Memory B cell (primary cell): ENCODE data around the gene LITAFD.
"Not testable (repeated sequence)": the region's sequence is repeated elsewhere in the genome, so short reads cannot be mapped to it uniquely, and the experiment has no call there.

Source experiments
- ATAC-seq: fragments of 150-1000 bp; cut with Tn5 transposase; 2 replicates; pipeline ENCODE4 v1.10.0; 2021; ENCODE audit warnings: low read depth, mild to moderate bottlenecking, moderate library complexity
- DNase-seq, 2 donors: peaks; one replicate each; pipeline ENCODE4 v3.0.0; 2022; ENCODE audit warnings: low spot score in 2 of 2
- H3K27ac Mint-ChIP-seq: one replicate; pipeline ENCODE4 v1.8.0; 2022; ENCODE audit warnings: mild to moderate bottlenecking, moderate library complexity, mixed read lengths
- H3K27me3 Mint-ChIP-seq: one replicate; pipeline ENCODE4 v1.8.0; 2022; ENCODE audit warnings: mixed read lengths
- H3K36me3 Mint-ChIP-seq: one replicate; pipeline ENCODE4 v1.8.0; 2022; ENCODE audit warnings: mild to moderate bottlenecking, mixed read lengths
- H3K4me1 Mint-ChIP-seq: one replicate; pipeline ENCODE4 v1.8.0; 2022; ENCODE audit warnings: mixed read lengths
- H3K4me3 Mint-ChIP-seq: one replicate; pipeline ENCODE4 v1.8.0; 2022; ENCODE audit warnings: mild to moderate bottlenecking, moderate library complexity, mixed read lengths
- H3K9me3 Mint-ChIP-seq: one replicate; pipeline ENCODE4 v1.8.0; 2022; ENCODE audit warnings: mixed read lengths

The LITAFD gene

DNA sequence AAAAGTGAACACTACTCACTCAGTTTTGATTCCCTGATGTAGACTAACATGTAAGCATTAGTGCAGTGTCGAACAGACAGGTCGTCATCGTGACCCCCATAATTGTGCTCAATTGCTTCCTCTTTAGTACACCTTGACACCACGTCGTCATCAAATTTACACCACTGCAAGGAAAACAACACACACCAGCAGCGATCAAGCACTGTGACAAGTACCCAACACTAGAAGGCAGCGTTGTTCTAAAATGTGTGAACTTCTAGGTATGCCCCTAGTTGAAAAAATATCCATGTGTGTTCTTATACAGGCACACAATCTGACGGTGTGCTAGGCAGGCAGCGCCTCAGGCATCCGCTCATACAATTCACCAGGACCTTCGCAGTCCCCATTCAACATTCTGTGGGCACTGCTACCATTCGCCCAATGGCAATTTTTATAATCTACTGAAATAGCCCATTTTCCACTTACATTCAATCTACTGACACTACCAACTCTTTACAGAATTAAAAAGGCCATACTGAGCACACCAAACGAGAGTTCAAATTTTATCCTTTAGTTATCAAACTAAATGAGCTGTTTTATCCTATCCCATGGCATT is 23.1 kb downstream of the LITAFD start:
- Mint-ChIP-seq H3K9me3 (no peaks in the 10 kb centered on the region), H3K4me3 (no peak overlapping the region), H3K36me3 (peaks cover 35% of the 10 kb centered on the region), H3K4me1 (no peaks in the 10 kb centered on the region), H3K27me3 (no peaks in the 10 kb centered on the region), H3K27ac (no peak overlapping the region)
- no peak for DNase-seq
- peak; percentile 76 for ATAC-seq

DNA sequence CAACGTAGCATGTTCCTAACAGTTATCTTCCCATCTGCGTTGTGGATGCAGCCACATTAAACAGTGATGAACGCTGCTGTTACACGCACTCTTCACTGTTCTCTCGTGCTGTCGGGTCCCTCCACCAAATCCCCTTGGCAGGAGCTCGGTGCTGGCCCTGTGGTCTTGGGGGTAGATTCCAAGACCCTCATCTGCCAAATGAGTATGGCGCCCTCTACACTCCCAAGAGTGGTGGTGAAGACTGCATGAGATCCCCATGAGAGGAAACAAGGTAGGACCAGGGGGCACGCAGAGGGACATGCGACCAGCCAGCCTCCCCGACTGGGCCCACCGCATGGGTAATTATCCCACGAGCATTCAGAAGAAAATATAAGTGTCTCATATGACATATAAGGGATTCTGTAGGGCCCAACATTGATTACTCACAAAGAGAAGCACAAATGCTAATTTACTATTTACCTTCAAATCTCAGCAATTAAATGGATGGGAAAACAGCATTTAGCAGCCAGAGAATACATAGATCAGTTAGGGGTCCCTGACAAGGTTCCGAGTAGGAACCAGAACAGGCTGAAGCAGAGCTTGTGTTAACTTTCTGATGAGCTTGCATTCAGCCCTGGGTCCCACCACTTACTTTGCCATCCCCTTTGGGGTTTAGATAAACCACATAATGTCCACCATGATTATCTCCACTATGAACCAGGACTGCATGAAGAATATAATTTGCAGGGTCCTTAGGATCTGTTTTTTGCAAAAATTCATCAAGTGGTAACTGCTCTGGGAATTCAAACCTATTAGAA is 23.8 kb downstream of the LITAFD start:
- Mint-ChIP-seq H3K4me3 (no peak overlapping the region), H3K4me1 (no peaks in the 10 kb centered on the region), H3K9me3 (no peaks in the 10 kb centered on the region), H3K36me3 (peaks cover 34% of the 10 kb centered on the region), H3K27me3 (no peaks in the 10 kb centered on the region), H3K27ac (no peak overlapping the region)
- ATAC-seq (peak; percentile 32), DNase-seq (no peak)

DNA sequence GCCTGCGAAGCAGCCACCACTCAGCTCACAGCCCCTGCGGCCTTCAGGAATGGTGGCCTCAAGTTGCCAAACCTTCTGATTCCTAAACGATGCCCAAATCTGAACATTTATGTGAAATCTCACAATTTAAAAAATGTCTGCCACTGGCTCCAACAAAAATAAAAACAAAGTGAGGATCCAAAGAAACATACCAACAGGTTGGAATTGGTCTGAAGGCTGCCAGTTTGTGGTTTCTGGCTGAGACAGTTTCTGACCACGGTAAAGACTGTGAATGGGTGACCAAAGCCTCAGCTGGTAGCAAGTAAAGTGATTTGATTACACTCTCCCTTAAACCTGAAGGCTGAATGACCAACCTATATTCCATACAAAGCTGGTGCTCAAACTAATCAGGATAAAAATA is 24.9 kb downstream of the LITAFD start:
- Mint-ChIP-seq H3K4me1 (no peaks in the 10 kb centered on the region), H3K36me3 (peaks cover 35% of the 10 kb centered on the region), H3K27me3 (no peaks in the 10 kb centered on the region), H3K4me3 (no peak overlapping the region), H3K27ac (no peak overlapping the region), H3K9me3 (no peaks in the 10 kb centered on the region)
- ATAC-seq (no peak), DNase-seq (no peak)

DNA sequence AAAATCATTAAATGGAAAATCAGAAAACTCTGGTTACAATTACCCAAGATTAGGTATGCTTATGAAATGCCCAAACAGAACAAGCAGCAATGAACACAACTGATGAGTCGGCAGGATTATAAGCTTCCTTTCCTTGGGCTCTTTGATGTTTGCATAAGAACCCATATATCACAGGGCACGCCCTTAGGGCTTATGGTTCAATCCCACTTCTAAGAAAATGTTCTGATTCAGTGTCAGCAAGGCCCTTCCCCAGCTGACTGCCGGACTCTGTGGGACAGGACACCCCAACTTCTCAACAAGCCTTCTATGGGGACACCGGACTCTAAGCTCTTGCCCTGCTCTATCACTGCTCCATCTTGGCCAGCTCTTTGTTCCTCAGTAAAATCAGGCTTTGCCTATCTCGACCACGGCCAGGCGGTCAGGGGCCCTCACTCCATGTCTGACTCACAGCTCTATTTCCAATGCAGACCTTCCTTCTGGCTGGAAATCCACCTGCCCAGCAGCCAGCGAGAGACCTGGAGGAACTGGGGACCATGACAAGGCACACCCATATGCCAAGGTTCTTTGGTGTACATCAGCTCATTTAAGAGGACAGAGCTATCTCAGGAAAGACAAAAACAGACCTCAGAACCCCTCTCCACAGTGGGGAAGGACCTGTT is 26.8 kb downstream of the LITAFD start:
- no peaks in the 10 kb centered on the region for H3K9me3 Mint-ChIP-seq
- no peak for DNase-seq
- H3K4me3 Mint-ChIP-seq = no peak overlapping the region
- no peaks in the 10 kb centered on the region for H3K27me3 Mint-ChIP-seq
- no peak for ATAC-seq
- H3K36me3 Mint-ChIP-seq = peaks cover 36% of the 10 kb centered on the region
- H3K27ac Mint-ChIP-seq = no peak overlapping the region
- no peaks in the 10 kb centered on the region for H3K4me1 Mint-ChIP-seq

DNA sequence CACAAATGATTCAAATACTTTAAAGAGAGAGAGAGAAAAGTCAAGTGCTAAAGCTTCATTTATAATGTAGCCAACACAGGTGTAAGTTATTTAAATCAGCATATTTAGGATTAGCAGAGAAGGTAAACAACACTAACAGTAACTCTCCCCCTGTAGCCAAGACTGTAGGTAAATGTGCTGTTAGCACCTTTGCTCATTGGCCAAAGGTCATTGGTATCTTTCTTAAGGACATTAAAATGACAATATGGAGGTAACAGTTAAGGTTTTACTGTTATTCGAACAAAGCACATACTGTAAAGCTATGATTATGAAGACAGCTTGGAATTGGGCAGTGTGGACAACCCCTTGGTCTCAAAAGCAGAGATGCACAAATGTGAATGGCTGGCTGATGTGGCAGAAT is 28.7 kb downstream of the LITAFD start:
- Mint-ChIP-seq H3K27ac (no peak overlapping the region), H3K4me1 (no peaks in the 10 kb centered on the region), H3K27me3 (no peaks in the 10 kb centered on the region), H3K36me3 (peaks cover 36% of the 10 kb centered on the region), H3K4me3 (no peak overlapping the region), H3K9me3 (no peaks in the 10 kb centered on the region)
- DNase-seq (no peak), ATAC-seq (no peak)

DNA sequence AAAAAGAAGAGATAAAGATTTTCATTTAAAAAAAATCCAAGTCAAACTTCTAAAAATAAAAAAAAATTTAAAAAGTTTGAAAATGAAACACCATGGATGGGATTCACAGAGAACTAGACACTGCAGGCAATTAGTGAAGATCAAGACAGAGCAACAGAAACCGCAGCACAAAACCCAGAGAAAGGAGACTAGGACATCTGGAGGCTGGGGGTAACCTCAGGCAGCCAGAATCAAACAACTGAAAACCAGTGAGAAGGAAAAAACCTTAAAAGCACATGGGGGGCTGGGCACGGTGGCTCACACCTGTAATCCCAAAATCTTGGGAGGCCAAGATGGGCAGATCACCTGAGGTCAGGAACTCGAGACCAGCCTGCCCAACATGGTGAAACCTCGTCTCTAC is 30.6 kb downstream of the LITAFD start:
- ATAC-seq = no peak
- no peak overlapping the region for H3K4me3 Mint-ChIP-seq
- H3K4me1 Mint-ChIP-seq = no peaks in the 10 kb centered on the region
- no peaks in the 10 kb centered on the region for H3K27me3 Mint-ChIP-seq
- no peak overlapping the region for H3K27ac Mint-ChIP-seq
- DNase-seq = no peak
- no peaks in the 10 kb centered on the region for H3K9me3 Mint-ChIP-seq
- peaks cover 33% of the 10 kb centered on the region for H3K36me3 Mint-ChIP-seq

DNA sequence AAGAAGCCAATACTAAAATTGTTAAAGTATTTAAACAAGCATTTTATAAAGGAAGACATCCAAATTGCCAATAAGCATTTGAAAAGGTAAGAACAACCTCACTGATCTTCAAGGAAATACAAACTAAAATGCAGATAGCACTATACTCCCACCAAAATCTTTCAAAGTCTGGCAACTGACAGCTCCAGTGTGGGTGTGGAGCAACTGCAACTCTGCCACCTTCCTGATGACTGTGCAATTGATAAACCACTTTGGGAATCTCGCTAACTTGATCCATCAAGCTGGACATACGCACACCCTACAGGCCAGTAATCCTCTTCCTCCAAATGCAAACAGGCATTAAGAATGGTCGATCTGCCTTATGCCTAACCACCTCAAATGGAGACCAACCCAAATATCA is 31.9 kb downstream of the LITAFD start:
- Mint-ChIP-seq H3K27me3 (no peaks in the 10 kb centered on the region), H3K4me1 (no peaks in the 10 kb centered on the region), H3K36me3 (peaks cover 34% of the 10 kb centered on the region), H3K27ac (no peak overlapping the region), H3K9me3 (no peaks in the 10 kb centered on the region), H3K4me3 (no peak overlapping the region)
- ATAC-seq (no peak), DNase-seq (no peak)

DNA sequence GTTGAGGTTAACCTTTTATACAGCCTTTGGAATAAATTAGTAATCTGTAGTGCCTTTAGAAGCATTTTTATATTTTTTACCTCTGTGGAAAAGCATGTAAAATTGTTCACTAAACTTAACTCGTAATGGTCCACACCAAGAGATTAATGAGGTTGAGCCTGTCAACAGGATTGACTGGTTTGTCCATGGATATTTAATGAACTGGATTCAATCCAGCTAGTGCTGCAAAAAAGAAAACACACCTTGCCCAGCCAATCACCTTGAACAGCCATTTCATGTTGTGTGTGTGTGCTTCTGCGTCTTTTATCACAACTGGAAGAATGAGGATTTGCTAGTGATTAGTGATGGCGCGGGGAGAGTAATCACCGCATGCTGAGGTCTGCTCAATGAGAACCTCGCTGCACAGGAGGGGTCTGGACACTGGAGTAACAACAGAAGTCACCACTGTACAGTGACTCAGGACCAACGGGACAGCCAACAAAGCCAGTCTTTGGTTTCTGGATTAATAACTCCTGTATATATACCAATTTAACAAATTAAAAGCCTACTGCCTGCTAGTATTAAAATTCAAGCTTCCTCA is 33.7 kb downstream of the LITAFD start:
- Mint-ChIP-seq H3K4me1 (no peaks in the 10 kb centered on the region), H3K27ac (no peak overlapping the region), H3K36me3 (peaks cover 33% of the 10 kb centered on the region)

DNA sequence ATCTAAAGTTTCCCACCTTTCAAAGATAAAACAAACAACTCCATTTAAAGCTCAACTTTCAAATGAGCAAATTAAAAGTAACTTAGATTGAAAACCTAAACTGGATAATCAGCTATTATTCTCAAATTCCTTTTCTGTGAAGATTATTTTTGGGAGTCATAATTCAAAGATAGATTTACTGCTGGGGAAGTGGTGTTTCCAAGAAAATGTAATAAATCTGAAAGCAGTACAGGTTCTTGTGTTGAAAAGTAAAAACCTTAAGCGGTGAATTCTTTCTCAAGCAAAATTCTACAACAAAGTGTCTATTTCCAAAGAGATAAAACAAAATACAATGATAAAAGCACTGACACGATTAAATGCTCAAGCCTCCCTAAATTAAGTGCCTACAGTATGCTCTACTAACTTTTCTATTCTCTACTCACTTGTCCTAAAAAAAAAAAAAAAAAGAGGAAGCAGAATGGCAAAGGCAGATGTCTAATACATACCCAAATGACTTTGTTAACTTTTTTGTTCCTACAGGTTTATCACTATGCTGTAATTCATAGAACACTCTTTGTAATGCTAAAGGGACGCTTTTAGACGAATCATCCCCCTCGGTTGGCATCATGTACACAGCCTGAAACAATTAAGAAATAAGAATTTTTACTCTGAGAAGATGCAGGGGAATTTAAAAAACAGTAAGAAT is 34.5 kb downstream of the LITAFD start:
- ATAC-seq (peak; percentile 57), DNase-seq (no peak)
- H3K4me3 Mint-ChIP-seq = no peak overlapping the region
- H3K36me3 Mint-ChIP-seq = peaks cover 28% of the 10 kb centered on the region
- peak overlapping the region; percentile 8 for H3K27ac Mint-ChIP-seq
- H3K4me1 Mint-ChIP-seq = no peaks in the 10 kb centered on the region
- H3K27me3 Mint-ChIP-seq = no peaks in the 10 kb centered on the region
- H3K9me3 Mint-ChIP-seq = no peaks in the 10 kb centered on the region

More for the DNA sequence above, 33.7 kb downstream of the LITAFD start:
- ATAC-seq (no peak), DNase-seq (no peak)
- Mint-ChIP-seq H3K4me3 (no peak overlapping the region), H3K27me3 (no peaks in the 10 kb centered on the region), H3K9me3 (no peaks in the 10 kb centered on the region)

DNA sequence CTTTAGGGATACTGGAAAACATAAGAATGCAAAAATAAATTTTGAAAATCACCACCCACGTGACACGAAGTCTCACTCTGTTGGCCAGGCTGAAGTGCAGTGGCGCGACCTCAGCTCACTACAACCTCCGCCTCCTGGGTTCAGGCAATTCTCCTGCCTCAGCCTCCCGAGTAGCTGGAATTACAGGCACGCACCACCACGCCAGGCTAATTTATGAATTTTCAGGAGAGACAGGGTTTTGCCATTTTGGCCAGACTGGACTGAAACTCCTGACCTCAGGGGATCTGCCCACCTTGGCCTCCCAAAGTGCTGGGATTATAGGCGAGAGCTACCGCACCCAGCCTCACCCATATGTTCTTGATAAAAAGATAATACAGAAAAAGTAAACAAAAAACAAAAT is 35.2 kb downstream of the LITAFD start:
- not testable (repeated sequence) for DNase-seq, H3K27me3 Mint-ChIP-seq, H3K27ac Mint-ChIP-seq, H3K4me1 Mint-ChIP-seq, ATAC-seq, H3K9me3 Mint-ChIP-seq, H3K4me3 Mint-ChIP-seq
- peaks cover 27% of the 10 kb centered on the region for H3K36me3 Mint-ChIP-seq

DNA sequence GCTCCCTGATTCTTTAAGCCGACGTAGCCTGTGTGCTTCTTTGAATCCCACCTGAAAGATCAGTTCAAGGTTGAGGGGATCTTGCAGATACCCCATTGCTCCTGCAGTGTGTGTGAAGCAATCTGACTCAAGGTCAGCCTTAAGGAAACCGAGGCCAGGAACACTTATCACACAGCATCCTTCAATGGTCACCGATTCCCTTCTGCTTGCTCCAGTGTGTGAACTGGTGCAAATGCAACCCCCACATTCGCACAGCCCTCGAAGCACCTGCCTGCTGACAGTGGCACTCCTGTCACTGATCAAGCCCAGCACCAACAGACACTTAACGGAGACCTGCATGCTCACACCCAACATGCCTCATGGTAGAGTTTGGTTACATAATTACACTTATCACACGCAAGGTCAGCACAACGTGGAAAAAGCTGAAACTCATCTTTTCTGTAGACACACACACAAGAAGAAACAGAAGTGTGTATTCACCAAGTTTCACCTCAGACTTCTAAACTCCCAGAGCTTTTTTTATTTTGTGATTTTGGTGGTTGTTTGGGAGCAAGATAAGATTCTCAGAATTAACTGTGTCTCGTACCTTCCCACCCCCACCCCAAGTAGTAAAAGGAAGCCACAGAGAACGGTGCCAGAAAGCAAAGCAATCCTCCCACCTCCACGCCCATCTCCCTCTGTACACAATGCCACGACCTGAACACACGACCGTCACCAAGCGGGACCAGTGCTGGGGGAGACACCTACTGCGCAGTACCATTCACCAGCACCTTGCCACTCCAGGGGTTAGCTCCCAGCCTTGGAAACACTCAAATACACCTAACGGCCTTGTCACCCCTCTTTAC is 37.2 kb downstream of the LITAFD start:
- peaks cover 17% of the 10 kb centered on the region for H3K36me3 Mint-ChIP-seq
- no peaks in the 10 kb centered on the region for H3K9me3 Mint-ChIP-seq
- no peak overlapping the region for H3K4me3 Mint-ChIP-seq
- no peak for DNase-seq
- H3K4me1 Mint-ChIP-seq = peaks cover 4% of the 10 kb centered on the region
- H3K27ac Mint-ChIP-seq = no peak overlapping the region
- no peaks in the 10 kb centered on the region for H3K27me3 Mint-ChIP-seq
- ATAC-seq = no peak

DNA sequence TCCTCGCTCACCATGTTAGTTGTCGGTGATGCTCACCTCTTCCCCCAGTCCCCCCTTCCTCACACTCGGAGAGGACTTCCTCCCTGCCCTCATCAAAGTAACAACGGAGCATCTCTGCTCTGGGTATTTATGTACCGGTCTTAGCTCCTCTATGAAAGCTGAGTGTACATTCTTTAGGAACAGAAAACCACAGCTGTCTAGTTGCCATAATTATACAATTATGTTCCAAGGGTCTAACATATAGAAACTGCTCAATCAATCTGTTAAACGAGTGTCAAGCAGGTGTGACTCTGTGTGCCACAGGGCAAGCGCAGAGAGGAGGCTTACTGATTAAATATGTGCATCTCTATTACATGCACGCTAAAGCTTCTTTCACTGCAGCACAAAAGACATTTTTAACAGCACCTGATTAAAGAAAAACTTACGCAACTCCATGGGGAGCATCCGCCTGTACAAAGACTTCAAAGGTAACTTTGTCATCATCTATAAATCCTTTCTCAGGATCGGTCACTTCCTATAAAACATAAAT is 37.8 kb downstream of the LITAFD start:
- H3K36me3 Mint-ChIP-seq = peaks cover 14% of the 10 kb centered on the region
- no peak for ATAC-seq

More for the DNA sequence above, 37.8 kb downstream of the LITAFD start:
- H3K9me3 Mint-ChIP-seq = no peaks in the 10 kb centered on the region
- H3K27ac Mint-ChIP-seq = no peak overlapping the region
- H3K27me3 Mint-ChIP-seq = no peaks in the 10 kb centered on the region
- no peak for DNase-seq
- peaks cover 7% of the 10 kb centered on the region for H3K4me1 Mint-ChIP-seq
- H3K4me3 Mint-ChIP-seq = no peak overlapping the region
